Measurements from ENCODE around the gene ABCC1. TPM values are rescaled to one million over a fixed set of nuclear protein-coding genes. Genes with fewer than 3 reads are reported as not detected.

Gene ABCC1
- total RNA-seq, 1 donor from 2014 or later = 47.9 TPM

DNA sequence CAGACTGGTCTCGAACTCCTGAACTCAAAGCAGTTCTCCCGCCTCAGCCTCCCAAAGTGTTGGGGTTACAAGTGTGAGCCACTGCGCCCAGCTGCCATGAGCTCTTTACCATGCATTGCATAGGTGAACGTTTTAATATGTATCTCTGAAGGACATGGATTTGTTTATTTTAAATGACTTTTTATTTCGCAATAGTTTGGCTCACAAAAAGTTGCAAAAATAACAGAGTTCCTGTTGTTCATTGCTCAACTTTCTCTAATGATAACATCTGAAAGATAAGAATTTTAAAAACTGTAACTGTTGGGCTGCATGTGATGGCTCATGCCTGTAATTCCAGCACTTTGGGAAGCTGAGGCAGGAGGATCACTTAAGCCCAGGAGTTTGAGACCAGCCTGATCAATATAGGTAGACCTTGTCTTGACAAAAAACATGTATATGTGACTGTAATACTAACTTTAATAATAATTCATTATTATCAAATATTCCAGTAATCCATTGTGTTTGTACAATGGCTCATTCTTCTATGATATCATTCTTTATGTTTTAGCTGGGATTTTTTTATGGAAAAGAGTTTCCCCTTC lies 80.1 kb downstream of the ABCC1 start:
- no peaks in the 10 kb centered on the region for H3K27me3 Mint-ChIP-seq (ENCODE audit: low read depth)
- TF ChIP-seq CTCF (IDR thresholded peaks at IDR 0.05) = no peak
- no peaks in the 10 kb centered on the region for H3K9me3 Mint-ChIP-seq (ENCODE audit: low read depth)
- H3K36me3 Mint-ChIP-seq (ENCODE audit: low read depth) = peaks cover 6% of the 10 kb centered on the region
- no peak for DNase-seq (ENCODE audit: low spot score)
- H3K4me1 Mint-ChIP-seq (ENCODE audit: low read depth) = peaks cover 45% of the 10 kb centered on the region
- no peak overlapping the region for H3K27ac Mint-ChIP-seq (ENCODE audit: unreplicated experiment)
- no peak overlapping the region for H3K4me3 Mint-ChIP-seq (ENCODE audit: unreplicated experiment)

DNA sequence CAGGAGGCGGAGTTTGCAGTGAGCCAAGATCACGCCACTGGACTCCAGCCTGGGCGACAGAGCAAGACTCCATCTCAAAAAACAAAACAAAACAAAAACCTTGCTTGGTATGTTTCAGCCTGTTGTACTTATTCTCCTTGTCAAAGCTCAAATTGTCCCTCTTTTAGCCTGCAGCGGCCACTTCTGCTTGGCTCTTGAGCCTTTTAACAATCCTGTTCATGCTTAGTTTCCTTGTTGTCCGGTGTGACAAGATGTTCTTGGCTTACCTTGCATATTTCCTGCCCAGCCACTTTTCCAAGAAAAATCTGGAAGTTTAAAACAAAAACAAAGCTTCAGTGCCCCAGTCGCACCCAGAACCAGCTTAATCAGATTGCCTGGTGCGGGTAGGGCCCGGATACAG lies 81.0 kb downstream of the ABCC1 start:
- peaks cover 6% of the 10 kb centered on the region for H3K36me3 Mint-ChIP-seq (ENCODE audit: low read depth)
- H3K27ac Mint-ChIP-seq (ENCODE audit: unreplicated experiment) = no peak overlapping the region
- no peaks in the 10 kb centered on the region for H3K9me3 Mint-ChIP-seq (ENCODE audit: low read depth)
- no peaks in the 10 kb centered on the region for H3K27me3 Mint-ChIP-seq (ENCODE audit: low read depth)
- no peak for TF ChIP-seq CTCF (IDR thresholded peaks at IDR 0.05)
- peaks cover 36% of the 10 kb centered on the region for H3K4me1 Mint-ChIP-seq (ENCODE audit: low read depth)
- no peak for DNase-seq (ENCODE audit: low spot score)
- no peak overlapping the region for H3K4me3 Mint-ChIP-seq (ENCODE audit: unreplicated experiment)

DNA sequence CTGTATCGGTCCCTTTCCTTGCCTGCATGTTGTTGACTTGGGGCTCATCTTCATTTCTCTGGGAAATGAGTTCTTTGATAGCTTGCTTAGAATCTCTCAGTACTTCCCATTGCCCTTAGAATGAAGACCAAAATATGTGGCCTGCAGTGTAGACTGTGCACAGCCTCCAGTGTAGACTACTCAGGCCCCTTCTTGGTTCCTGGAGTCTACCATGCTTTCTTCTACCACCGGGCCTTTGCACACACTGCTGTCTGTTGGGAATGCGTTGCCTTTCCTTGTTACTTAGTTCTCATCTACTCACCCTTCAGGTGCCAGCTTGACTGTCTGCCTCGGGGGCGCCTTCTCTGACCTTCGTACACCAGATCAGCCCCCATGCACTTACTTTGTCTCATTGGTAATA lies 82.0 kb downstream of the ABCC1 start:
- peaks cover 9% of the 10 kb centered on the region for H3K36me3 Mint-ChIP-seq (ENCODE audit: low read depth)
- H3K27me3 Mint-ChIP-seq (ENCODE audit: low read depth) = no peaks in the 10 kb centered on the region
- no peak for TF ChIP-seq CTCF (IDR thresholded peaks at IDR 0.05)
- no peak overlapping the region for H3K4me3 Mint-ChIP-seq (ENCODE audit: unreplicated experiment)
- no peaks in the 10 kb centered on the region for H3K9me3 Mint-ChIP-seq (ENCODE audit: low read depth)
- H3K27ac Mint-ChIP-seq (ENCODE audit: unreplicated experiment) = no peak overlapping the region
- peaks cover 26% of the 10 kb centered on the region for H3K4me1 Mint-ChIP-seq (ENCODE audit: low read depth)
- DNase-seq (ENCODE audit: low spot score) = no peak

DNA sequence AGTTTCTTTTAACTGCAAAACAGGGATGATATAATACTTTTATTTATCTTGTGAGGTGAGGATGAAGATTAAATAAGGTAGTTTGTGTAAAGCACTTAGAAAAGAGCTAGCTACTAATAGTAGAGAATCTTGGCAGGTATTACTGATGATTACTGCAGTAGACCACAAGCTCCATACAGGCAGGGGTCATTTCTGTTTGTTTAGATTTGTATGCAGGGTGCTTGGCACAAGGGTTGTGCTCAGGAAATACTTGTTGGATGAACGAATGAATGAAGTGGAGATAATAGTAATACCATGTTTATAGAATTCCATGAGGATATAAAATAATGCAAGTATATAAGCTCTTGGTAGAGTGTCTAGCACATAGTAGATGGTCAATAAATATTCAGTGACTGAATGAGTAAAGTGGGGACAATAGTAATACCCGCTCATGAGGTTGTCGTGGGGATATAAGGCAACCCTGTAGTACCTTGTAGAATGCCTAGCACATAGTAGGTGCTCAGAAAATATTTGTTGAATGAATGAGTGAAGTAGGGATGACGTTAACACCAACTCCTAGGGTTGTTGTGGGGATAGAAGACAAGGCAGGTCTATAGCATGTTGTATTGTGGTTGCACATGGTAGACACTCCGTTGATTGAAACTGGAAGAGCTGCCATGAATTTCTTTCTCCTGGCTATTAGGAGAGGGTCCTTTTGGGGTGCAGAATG lies 83.0 kb downstream of the ABCC1 start:
- H3K9me3 Mint-ChIP-seq (ENCODE audit: low read depth) = no peaks in the 10 kb centered on the region
- no peak for DNase-seq (ENCODE audit: low spot score)
- H3K36me3 Mint-ChIP-seq (ENCODE audit: low read depth) = peaks cover 17% of the 10 kb centered on the region

DNA sequence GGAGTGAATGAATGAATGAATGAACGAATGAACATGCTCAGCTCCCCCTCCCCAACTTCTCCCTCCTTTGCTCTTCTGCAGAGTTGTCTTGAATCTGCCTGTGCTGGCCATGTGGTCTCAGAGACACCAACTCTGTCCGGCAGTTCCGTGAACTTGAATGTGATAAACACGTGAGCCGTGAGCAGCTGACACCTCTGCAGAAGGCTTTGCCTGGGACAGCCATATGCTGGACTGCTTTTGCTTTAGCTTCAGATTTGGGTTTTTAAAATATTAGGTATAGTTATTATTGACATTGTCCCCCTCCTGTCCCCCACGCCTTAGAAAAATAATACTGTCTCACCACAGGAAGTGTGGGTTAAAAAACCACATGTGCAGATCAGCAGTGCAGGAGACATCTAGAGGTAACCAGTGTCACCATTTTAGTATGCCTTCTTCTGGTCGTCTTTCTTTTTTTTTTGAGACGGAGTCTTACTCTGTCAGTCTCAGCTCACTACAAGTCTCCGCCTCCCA lies 83.8 kb downstream of the ABCC1 start:
- no peak overlapping the region for H3K27ac Mint-ChIP-seq (ENCODE audit: unreplicated experiment)
- no peaks in the 10 kb centered on the region for H3K9me3 Mint-ChIP-seq (ENCODE audit: low read depth)
- no peaks in the 10 kb centered on the region for H3K27me3 Mint-ChIP-seq (ENCODE audit: low read depth)
- no peak overlapping the region for H3K4me3 Mint-ChIP-seq (ENCODE audit: unreplicated experiment)
- H3K36me3 Mint-ChIP-seq (ENCODE audit: low read depth) = peaks cover 24% of the 10 kb centered on the region
- no peak for TF ChIP-seq CTCF (IDR thresholded peaks at IDR 0.05)
- peaks cover 20% of the 10 kb centered on the region for H3K4me1 Mint-ChIP-seq (ENCODE audit: low read depth)
- no peak for DNase-seq (ENCODE audit: low spot score)

More for the DNA sequence above, 83.0 kb downstream of the ABCC1 start:
- no peak for TF ChIP-seq CTCF (IDR thresholded peaks at IDR 0.05)
- Mint-ChIP-seq H3K4me3 (ENCODE audit: unreplicated experiment) (no peak overlapping the region), H3K4me1 (ENCODE audit: low read depth) (peaks cover 20% of the 10 kb centered on the region), H3K27ac (ENCODE audit: unreplicated experiment) (no peak overlapping the region), H3K27me3 (ENCODE audit: low read depth) (no peaks in the 10 kb centered on the region)

Measured in chondrocyte (in vitro differentiated cells).